HAP-1 (cell line): ENCODE results near the gene CACNA1I.

ENCODE experiments used
- DNase-seq, 2 experiments: peaks; one replicate each; pipeline ENCODE4 v3.0.0-alpha.2; 2016 to 2020; ENCODE audit warnings: low spot score in 2 of 2
- H3K27me3 ChIP-seq: fragments of 250-450 bp; sonication (Bioruptor Pico); 2 replicates; pipeline ENCODE4 v1.5.1; 2020; ENCODE audit warnings: low read depth, mild to moderate bottlenecking, moderate library complexity
- H3K36me3 ChIP-seq: fragments of 250-450 bp; sonication (Bioruptor Pico); replicated peaks from 2 replicates; pipeline ENCODE4 v1.5.1; 2020; ENCODE audit warnings: mild to moderate bottlenecking
- H3K4me1 ChIP-seq: fragments of 250-450 bp; sonication (Bioruptor Pico); 2 replicates; pipeline ENCODE4 v1.5.1; 2020; ENCODE audit warnings: mild to moderate bottlenecking
- H3K4me3 ChIP-seq: fragments of 250-450 bp; sonication (Bioruptor Pico); 2 replicates; pipeline ENCODE4 v1.5.1; 2020; ENCODE audit warnings: mild to moderate bottlenecking, moderate library complexity
- H3K9me3 ChIP-seq: fragments of 250-450 bp; sonication (Bioruptor Pico); 2 replicates; pipeline ENCODE4 v1.5.1; 2020; ENCODE audit warnings: mild to moderate bottlenecking, moderate library complexity
- in situ Hi-C: fragments of 300-500 bp; cut with MboI; formaldehyde crosslinking; loops from 3 replicates; pipeline ENCODE4 v1.14.3; 2020; ENCODE audit warnings: low sequenced_read_pairs, inconsistent platforms, mixed read lengths

Gene CACNA1I

GRCh38 chr22:39652990-39653786 lies 82.6 kb downstream of the CACNA1I start:
- DNase-seq: no peak
- Histone ChIP-seq H3K4me1 (no peaks in the 10 kb centered on the region), H3K4me3 (no peak overlapping the region), H3K27me3 (no peaks in the 10 kb centered on the region), H3K9me3 (no peaks in the 10 kb centered on the region), H3K36me3 (no peaks in the 10 kb centered on the region)
- in situ Hi-C loops: no loop called here

GRCh38 chr22:39653787-39654077 lies 83.2 kb downstream of the CACNA1I start:
- H3K36me3 ChIP-seq: no peaks in the 10 kb centered on the region
- no peak overlapping the region for H3K4me3 ChIP-seq
- in situ Hi-C loops: no loop called here
- H3K27me3 ChIP-seq: no peaks in the 10 kb centered on the region
- no peak for DNase-seq
- no peaks in the 10 kb centered on the region for H3K4me1 ChIP-seq
- H3K9me3 ChIP-seq: no peaks in the 10 kb centered on the region

- Histone ChIP-seq H3K27me3 (no peaks in the 10 kb centered on the region), H3K4me3 (no peak overlapping the region), H3K4me1 (no peaks in the 10 kb centered on the region), H3K9me3 (no peaks in the 10 kb centered on the region), H3K36me3 (no peaks in the 10 kb centered on the region)
- DNase-seq: no peak
- in situ Hi-C loops: no loop called here
These were observed 83.8 kb downstream of the CACNA1I start for GRCh38 chr22:39654131-39654926.

GRCh38 chr22:39655004-39655579 lies 84.5 kb downstream of the CACNA1I start:
- H3K36me3 ChIP-seq: no peaks in the 10 kb centered on the region
- no peaks in the 10 kb centered on the region for H3K4me1 ChIP-seq
- H3K9me3 ChIP-seq: no peaks in the 10 kb centered on the region
- no peaks in the 10 kb centered on the region for H3K27me3 ChIP-seq
- H3K4me3 ChIP-seq: no peak overlapping the region
- in situ Hi-C loops: no loop called here
- DNase-seq: peak in 1 of 2 experiments; percentile 41

GRCh38 chr22:39655831-39656230 lies 85.3 kb downstream of the CACNA1I start:
- in situ Hi-C loops: no loop called here
- Histone ChIP-seq H3K27me3 (no peaks in the 10 kb centered on the region), H3K4me3 (no peak overlapping the region), H3K36me3 (no peaks in the 10 kb centered on the region), H3K9me3 (no peaks in the 10 kb centered on the region), H3K4me1 (no peaks in the 10 kb centered on the region)
- DNase-seq: no peak

GRCh38 chr22:39656495-39657490 lies 86.2 kb downstream of the CACNA1I start:
- no peak overlapping the region for H3K4me3 ChIP-seq
- H3K9me3 ChIP-seq: no peaks in the 10 kb centered on the region
- H3K36me3 ChIP-seq: no peaks in the 10 kb centered on the region
- H3K27me3 ChIP-seq: no peaks in the 10 kb centered on the region
- in situ Hi-C loops: no loop called here
- DNase-seq: peak in 1 of 2 experiments; percentile 32
- H3K4me1 ChIP-seq: no peaks in the 10 kb centered on the region

GRCh38 chr22:39658367-39658766 lies 87.8 kb downstream of the CACNA1I start:
- in situ Hi-C loops: no loop called here
- no peaks in the 10 kb centered on the region for H3K36me3 ChIP-seq
- no peak overlapping the region for H3K4me3 ChIP-seq
- no peak for DNase-seq
- H3K4me1 ChIP-seq: no peaks in the 10 kb centered on the region
- H3K9me3 ChIP-seq: no peaks in the 10 kb centered on the region
- no peaks in the 10 kb centered on the region for H3K27me3 ChIP-seq

GRCh38 chr22:39658806-39659463 lies 88.4 kb downstream of the CACNA1I start:
- Histone ChIP-seq H3K9me3 (no peaks in the 10 kb centered on the region), H3K4me3 (no peak overlapping the region), H3K27me3 (no peaks in the 10 kb centered on the region), H3K36me3 (no peaks in the 10 kb centered on the region), H3K4me1 (peaks cover 2% of the 10 kb centered on the region; the same call in 1 of the 2 replicates)
- in situ Hi-C loops: no loop called here
- DNase-seq: no peak

- DNase-seq: no peak
- Histone ChIP-seq H3K4me1 (peaks cover 5% of the 10 kb centered on the region; the same call in 1 of the 2 replicates), H3K9me3 (no peaks in the 10 kb centered on the region), H3K27me3 (no peaks in the 10 kb centered on the region), H3K4me3 (no peak overlapping the region), H3K36me3 (no peaks in the 10 kb centered on the region)
- in situ Hi-C loops: no loop called here
These were observed 90.9 kb downstream of the CACNA1I start for GRCh38 chr22:39661501-39661841.

GRCh38 chr22:39661842-39662685 lies 91.5 kb downstream of the CACNA1I start:
- in situ Hi-C loops: no loop called here
- no peaks in the 10 kb centered on the region for H3K9me3 ChIP-seq
- H3K27me3 ChIP-seq: no peaks in the 10 kb centered on the region
- no peaks in the 10 kb centered on the region for H3K36me3 ChIP-seq
- H3K4me3 ChIP-seq: 0 out of 2 replicates have a peak overlapping the region, but pooled peaks have one; percentile 9
- DNase-seq: peak in 1 of 2 experiments; percentile 74
- peaks cover 5% of the 10 kb centered on the region; the same call in 1 of the 2 replicates for H3K4me1 ChIP-seq

- Histone ChIP-seq H3K4me1 (peaks cover 5% of the 10 kb centered on the region; the same call in 1 of the 2 replicates), H3K36me3 (no peaks in the 10 kb centered on the region), H3K9me3 (no peaks in the 10 kb centered on the region), H3K27me3 (no peaks in the 10 kb centered on the region), H3K4me3 (no peak overlapping the region)
- DNase-seq: no peak
- in situ Hi-C loops: no loop called here
These were observed 92.1 kb downstream of the CACNA1I start for GRCh38 chr22:39662686-39663052.

- no peaks in the 10 kb centered on the region for H3K36me3 ChIP-seq
- H3K9me3 ChIP-seq: no peaks in the 10 kb centered on the region
- peaks cover 5% of the 10 kb centered on the region; the same call in 1 of the 2 replicates for H3K4me1 ChIP-seq
- in situ Hi-C loops: no loop called here
- H3K4me3 ChIP-seq: no peak overlapping the region
- no peak for DNase-seq
- no peaks in the 10 kb centered on the region for H3K27me3 ChIP-seq
These were observed 93.2 kb downstream of the CACNA1I start for GRCh38 chr22:39663751-39664150.
